Hepatocyte (in vitro differentiated cells): ENCODE results near the gene SORCS2. TPM values are rescaled to one million over a fixed set of nuclear protein-coding genes. Genes with fewer than 3 reads are reported as not detected.

ENCODE experiments used
- DNase-seq: peaks from one replicate; pipeline ENCODE4 v3.0.0-alpha.2; 2016; ENCODE audit warnings: low spot score
- H2AFZ ChIP-seq: fragments of 200-600 bp; sonication (generic); 2 replicates; pipeline ENCODE4 v1.6.0; 2016; ENCODE audit warnings: antibody characterized with exemption, mild to moderate bottlenecking
- H3K27ac ChIP-seq: fragments of 200-600 bp; sonication (generic); 2 replicates; pipeline ENCODE4 v1.5.1; 2016; ENCODE audit warnings: mild to moderate bottlenecking
- H3K27me3 ChIP-seq: fragments of 200-600 bp; sonication (generic); 2 replicates; pipeline ENCODE4 v1.6.1; 2016
- H3K36me3 ChIP-seq: fragments of 200-600 bp; sonication (generic); replicated peaks from 2 replicates; pipeline ENCODE4 v1.5.1; 2016; ENCODE audit warnings: low read depth; ENCODE audit not compliant: insufficient read depth
- H3K4me1 ChIP-seq: fragments of 200-600 bp; sonication (generic); 2 replicates; pipeline ENCODE4 v1.5.1; 2016; ENCODE audit warnings: mild to moderate bottlenecking, moderate library complexity; ENCODE audit not compliant: insufficient read depth
- H3K4me2 ChIP-seq: fragments of 200-600 bp; sonication (generic); 2 replicates; pipeline ENCODE4 v1.6.0; 2016
- H3K4me3 ChIP-seq: fragments of 200-600 bp; sonication (generic); 2 replicates; pipeline ENCODE4 v1.5.1; 2016; ENCODE audit warnings: mild to moderate bottlenecking
- H3K79me2 ChIP-seq: fragments of 200-600 bp; sonication (generic); 2 replicates; pipeline ENCODE4 v1.6.0; 2017; ENCODE audit warnings: mild to moderate bottlenecking
- H3K9me2 ChIP-seq: fragments of 200-600 bp; sonication (generic); replicated peaks from 2 replicates; pipeline ENCODE4 v1.6.0; 2017; ENCODE audit warnings: mild to moderate bottlenecking; ENCODE audit not compliant: insufficient read depth
- H3K9me3 ChIP-seq: fragments of 200-600 bp; sonication (generic); 2 replicates; pipeline ENCODE4 v1.5.1; 2016; ENCODE audit warnings: low read depth, mild to moderate bottlenecking
- H4K20me1 ChIP-seq: fragments of 200-600 bp; sonication (generic); 2 replicates; pipeline ENCODE4 v1.6.0; 2016; ENCODE audit warnings: mild to moderate bottlenecking; ENCODE audit not compliant: insufficient read depth, poor library complexity, severe bottlenecking
- EZH2 ChIP-seq: fragments of 200-600 bp; sonication (generic); IDR thresholded peaks from 2 replicates; pipeline ENCODE4 v1.6.1; 2016; ENCODE audit warnings: antibody characterized with exemption, mild to moderate bottlenecking, borderline replicate concordance
- EZH2phosphoT487 ChIP-seq: fragments of 200-600 bp; sonication (generic); IDR thresholded peaks from one replicate; pipeline ENCODE4 v1.6.1; 2018; ENCODE audit warnings: antibody characterized with exemption, mild to moderate bottlenecking, low read depth, moderate library complexity; ENCODE audit not compliant: unreplicated experiment, severe bottlenecking
- WGBS: methylation state at CpG from one replicate; pipeline ENCODE4 v1.1.6; 2016; ENCODE audit warnings: low lambda C conversion rate; ENCODE audit errors: missing lambda C conversion rate; 5-methylcytosine and 5-hydroxymethylcytosine counted together
- polyA plus RNA-seq: library from polyadenylated mRNA; unstranded; fragments of >200 nt; fragmentation: Nextera tagmentation; extraction: Ambion mirVana; gene quantifications from 2 replicates; pipeline ENCODE4 v1.2.1, GENCODE V29; 2016
- total RNA-seq: library from RNA; depleted of rRNA; stranded (reverse); fragments of >200 nt; gene quantifications from 2 replicates; pipeline ENCODE4 v1.2.3, GENCODE V29; 2014
- TF ChIP-seq, protein P1 (sequence below): fragments of 200-600 bp; sonication (generic); IDR thresholded peaks from 2 replicates; pipeline ENCODE4 v1.5.1; 2016; ENCODE audit warnings: antibody characterized with exemption, mild to moderate bottlenecking; ENCODE audit not compliant: poor library complexity

Gene SORCS2
- total and polyA plus RNA-seq, 2 experiments from 2014 or later, result 1.6 to 4.8 TPM

DNA sequence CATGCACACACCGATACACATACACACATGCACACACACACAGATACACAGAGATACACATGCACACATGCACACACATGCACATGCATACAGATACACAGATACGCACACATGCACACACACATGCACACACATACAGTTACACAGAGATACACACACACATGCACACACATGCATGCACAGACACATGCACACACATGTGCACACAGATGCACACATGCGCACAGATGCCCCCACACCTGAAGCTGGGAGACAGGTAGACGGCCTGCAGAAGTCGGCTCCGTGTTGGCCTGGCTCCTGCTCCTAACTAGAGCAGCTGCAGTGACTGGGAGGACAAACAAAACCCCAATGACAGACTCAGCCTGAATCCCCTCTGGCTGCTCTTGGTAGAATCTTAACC lies 195.6 kb downstream of the SORCS2 start:
- H3K36me3 ChIP-seq, result no peaks in the 10 kb centered on the region
- H3K4me1 ChIP-seq, result peaks cover 4% of the 10 kb centered on the region
- no peaks in the 10 kb centered on the region for H3K27me3 ChIP-seq
- TF ChIP-seq EZH2phosphoT487 (no peak), EZH2 (no peak)
- TF ChIP-seq, protein P1, sequence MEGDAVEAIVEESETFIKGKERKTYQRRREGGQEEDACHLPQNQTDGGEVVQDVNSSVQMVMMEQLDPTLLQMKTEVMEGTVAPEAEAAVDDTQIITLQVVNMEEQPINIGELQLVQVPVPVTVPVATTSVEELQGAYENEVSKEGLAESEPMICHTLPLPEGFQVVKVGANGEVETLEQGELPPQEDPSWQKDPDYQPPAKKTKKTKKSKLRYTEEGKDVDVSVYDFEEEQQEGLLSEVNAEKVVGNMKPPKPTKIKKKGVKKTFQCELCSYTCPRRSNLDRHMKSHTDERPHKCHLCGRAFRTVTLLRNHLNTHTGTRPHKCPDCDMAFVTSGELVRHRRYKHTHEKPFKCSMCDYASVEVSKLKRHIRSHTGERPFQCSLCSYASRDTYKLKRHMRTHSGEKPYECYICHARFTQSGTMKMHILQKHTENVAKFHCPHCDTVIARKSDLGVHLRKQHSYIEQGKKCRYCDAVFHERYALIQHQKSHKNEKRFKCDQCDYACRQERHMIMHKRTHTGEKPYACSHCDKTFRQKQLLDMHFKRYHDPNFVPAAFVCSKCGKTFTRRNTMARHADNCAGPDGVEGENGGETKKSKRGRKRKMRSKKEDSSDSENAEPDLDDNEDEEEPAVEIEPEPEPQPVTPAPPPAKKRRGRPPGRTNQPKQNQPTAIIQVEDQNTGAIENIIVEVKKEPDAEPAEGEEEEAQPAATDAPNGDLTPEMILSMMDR, result no peak
- no peak overlapping the region for H3K27ac ChIP-seq
- no peaks in the 10 kb centered on the region for H3K79me2 ChIP-seq
- no peak for DNase-seq
- H2AFZ ChIP-seq, result no peak overlapping the region
- H4K20me1 ChIP-seq, result no peaks in the 10 kb centered on the region
- no peak overlapping the region for H3K4me3 ChIP-seq
- H3K9me2 ChIP-seq, result no peaks in the 10 kb centered on the region
- WGBS, result 96% methylated on average over 6 of the region's 6 CpGs
- H3K9me3 ChIP-seq, result no peaks in the 10 kb centered on the region
- no peak overlapping the region for H3K4me2 ChIP-seq

DNA sequence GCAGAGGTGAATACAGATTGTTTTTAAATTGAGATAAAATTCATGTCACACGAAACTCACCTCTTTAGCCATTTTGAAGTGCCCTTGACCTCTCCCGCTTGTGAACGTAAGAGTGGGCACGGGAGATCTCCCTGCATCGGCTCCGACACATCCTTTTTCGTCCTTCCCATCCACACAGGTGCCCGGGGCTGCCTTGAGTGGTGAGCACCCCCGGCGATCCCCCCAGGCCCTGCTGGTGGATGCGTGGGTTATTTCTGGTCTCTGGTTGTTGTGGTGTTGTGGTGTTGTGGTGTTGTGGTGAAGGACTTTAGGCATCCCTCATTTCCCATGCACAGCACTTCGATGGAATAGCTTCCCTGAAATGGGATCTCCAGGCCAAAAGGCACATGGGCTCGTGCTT lies 196.3 kb downstream of the SORCS2 start:
- Histone ChIP-seq H3K9me3 (no peaks in the 10 kb centered on the region), H3K4me3 (no peak overlapping the region), H2AFZ (no peak overlapping the region), H4K20me1 (no peaks in the 10 kb centered on the region), H3K4me1 (no peaks in the 10 kb centered on the region), H3K79me2 (no peaks in the 10 kb centered on the region), H3K4me2 (no peak overlapping the region), H3K9me2 (no peaks in the 10 kb centered on the region), H3K27me3 (no peaks in the 10 kb centered on the region), H3K27ac (no peak overlapping the region), H3K36me3 (no peaks in the 10 kb centered on the region)
- TF ChIP-seq EZH2phosphoT487, result no peak
- no peak for TF ChIP-seq EZH2
- TF ChIP-seq, protein P1, result no peak
- WGBS, result 91% methylated on average over 11 of the region's 13 CpGs
- no peak for DNase-seq

DNA sequence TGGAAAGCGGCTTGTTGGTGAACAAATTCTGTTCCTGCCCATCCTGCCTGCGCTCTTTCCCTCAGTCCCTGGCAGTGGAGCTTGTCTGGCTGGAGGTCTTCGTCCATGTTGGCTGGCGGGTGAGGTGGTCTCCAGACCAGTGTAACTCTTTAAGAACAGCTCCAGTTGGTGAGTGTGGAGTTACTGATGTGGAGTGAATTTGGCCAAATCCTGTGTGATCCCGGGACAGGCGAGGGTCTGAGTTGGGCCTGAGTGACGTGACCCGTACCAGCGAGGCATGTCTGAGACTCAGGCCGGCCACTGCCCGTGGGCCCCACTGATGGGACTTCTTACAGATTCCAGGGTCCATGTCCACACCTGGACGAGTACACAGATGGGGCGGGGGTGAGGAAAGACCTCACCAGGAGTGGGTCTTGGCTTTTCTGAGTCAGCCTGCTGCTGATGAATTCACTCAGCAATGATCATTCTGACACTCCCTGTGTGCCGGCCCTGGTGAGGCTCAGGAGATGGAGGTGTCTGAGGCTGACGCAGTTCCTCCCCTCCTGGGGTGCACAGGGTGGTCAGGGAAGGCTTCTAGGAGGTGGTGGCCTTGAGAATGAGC lies 196.9 kb downstream of the SORCS2 start:
- no peak overlapping the region for H3K4me3 ChIP-seq
- no peaks in the 10 kb centered on the region for H3K36me3 ChIP-seq
- H4K20me1 ChIP-seq, result no peaks in the 10 kb centered on the region
- no peak overlapping the region for H2AFZ ChIP-seq
- no peak overlapping the region for H3K4me2 ChIP-seq
- H3K4me1 ChIP-seq, result no peaks in the 10 kb centered on the region
- H3K79me2 ChIP-seq, result no peaks in the 10 kb centered on the region
- TF ChIP-seq EZH2phosphoT487 (no peak), EZH2 (no peak)
- TF ChIP-seq, protein P1, result no peak
- WGBS, result 95% methylated on average over 15 of the region's 15 CpGs
- no peak for DNase-seq
- no peaks in the 10 kb centered on the region for H3K9me3 ChIP-seq
- no peak overlapping the region for H3K27ac ChIP-seq
- no peaks in the 10 kb centered on the region for H3K9me2 ChIP-seq
- H3K27me3 ChIP-seq, result no peaks in the 10 kb centered on the region
